Measurements from ENCODE around the gene CARD11.
"Not testable (repeated sequence)": the region's sequence is repeated elsewhere in the genome, so short reads cannot be mapped to it uniquely, and the experiment has no call there.

The CARD11 gene

GRCh38 chr7:2926120-2926895 lies 117.4 kb downstream of the CARD11 start:
- DNase-seq (ENCODE audit: low read depth in 2 of 2) = no peak

- DNase-seq (ENCODE audit: low read depth in 2 of 2) = no peak
These were observed 118.5 kb downstream of the CARD11 start for GRCh38 chr7:2924866-2925840.

- DNase-seq (ENCODE audit: low read depth in 2 of 2) = no peak
These were observed 119.6 kb downstream of the CARD11 start for GRCh38 chr7:2923886-2924574.

GRCh38 chr7:2923291-2923781 lies 120.3 kb downstream of the CARD11 start:
- no peak for DNase-seq (ENCODE audit: low read depth in 2 of 2)

- DNase-seq (ENCODE audit: low read depth in 2 of 2) = no peak
These were observed 120.8 kb downstream of the CARD11 start for GRCh38 chr7:2922866-2923265.

GRCh38 chr7:2922348-2922691 lies 121.3 kb downstream of the CARD11 start:
- DNase-seq (ENCODE audit: low read depth in 2 of 2) = no peak

GRCh38 chr7:2921653-2922347 lies 121.9 kb downstream of the CARD11 start:
- DNase-seq (ENCODE audit: low read depth in 2 of 2) = no peak

GRCh38 chr7:2920956-2921652 lies 122.6 kb downstream of the CARD11 start:
- DNase-seq (ENCODE audit: low read depth in 2 of 2) = no peak

GRCh38 chr7:2920480-2920879 lies 123.2 kb downstream of the CARD11 start:
- DNase-seq (ENCODE audit: low read depth in 2 of 2) = not testable (repeated sequence)

GRCh38 chr7:2920041-2920440 lies 123.6 kb downstream of the CARD11 start:
- DNase-seq (ENCODE audit: low read depth in 2 of 2) = no peak

- DNase-seq (ENCODE audit: low read depth in 2 of 2) = no peak
These were observed 124.4 kb downstream of the CARD11 start for GRCh38 chr7:2919256-2919655.

- DNase-seq (ENCODE audit: low read depth in 2 of 2) = no peak
These were observed 125.3 kb downstream of the CARD11 start for GRCh38 chr7:2918406-2918805.

- no peak for DNase-seq (ENCODE audit: low read depth in 2 of 2)
These were observed 128.6 kb downstream of the CARD11 start for GRCh38 chr7:2915023-2915422.

- no peak for DNase-seq (ENCODE audit: low read depth in 2 of 2)
These were observed 129.8 kb downstream of the CARD11 start for GRCh38 chr7:2913760-2914387.

- DNase-seq (ENCODE audit: low read depth in 2 of 2) = no peak
These were observed 130.8 kb downstream of the CARD11 start for GRCh38 chr7:2912684-2913439.

- DNase-seq (ENCODE audit: low read depth in 2 of 2) = no peak
These were observed 132.2 kb downstream of the CARD11 start for GRCh38 chr7:2911466-2911865.

- no peak for DNase-seq (ENCODE audit: low read depth in 2 of 2)
These were observed 134.1 kb downstream of the CARD11 start for GRCh38 chr7:2909471-2910039.

- no peak for DNase-seq (ENCODE audit: low read depth in 2 of 2)
These were observed 134.6 kb downstream of the CARD11 start for GRCh38 chr7:2909043-2909442.

- DNase-seq (ENCODE audit: low read depth in 2 of 2) = no peak
These were observed 135.5 kb downstream of the CARD11 start for GRCh38 chr7:2908103-2908683.

All from stimulated activated CD4-positive, alpha-beta T cell treated with anti-CD3 and anti-CD28 coated beads, Interleukin-15, amount 100 ng/mL, for 48 hours (primary cell).